Measurements from ENCODE around the gene TEX52. TPM values are rescaled to one million over a fixed set of nuclear protein-coding genes. Genes with fewer than 3 reads are reported as not detected.
"Not testable (repeated sequence)": the region's sequence is repeated elsewhere in the genome, so short reads cannot be mapped to it uniquely, and the experiment has no call there.

TEX52 gene
- total and polyA plus RNA-seq, 2 donors (not counting 3 experiments of a cell fraction or from before 2014, with no cell fraction given): not detected

DNA sequence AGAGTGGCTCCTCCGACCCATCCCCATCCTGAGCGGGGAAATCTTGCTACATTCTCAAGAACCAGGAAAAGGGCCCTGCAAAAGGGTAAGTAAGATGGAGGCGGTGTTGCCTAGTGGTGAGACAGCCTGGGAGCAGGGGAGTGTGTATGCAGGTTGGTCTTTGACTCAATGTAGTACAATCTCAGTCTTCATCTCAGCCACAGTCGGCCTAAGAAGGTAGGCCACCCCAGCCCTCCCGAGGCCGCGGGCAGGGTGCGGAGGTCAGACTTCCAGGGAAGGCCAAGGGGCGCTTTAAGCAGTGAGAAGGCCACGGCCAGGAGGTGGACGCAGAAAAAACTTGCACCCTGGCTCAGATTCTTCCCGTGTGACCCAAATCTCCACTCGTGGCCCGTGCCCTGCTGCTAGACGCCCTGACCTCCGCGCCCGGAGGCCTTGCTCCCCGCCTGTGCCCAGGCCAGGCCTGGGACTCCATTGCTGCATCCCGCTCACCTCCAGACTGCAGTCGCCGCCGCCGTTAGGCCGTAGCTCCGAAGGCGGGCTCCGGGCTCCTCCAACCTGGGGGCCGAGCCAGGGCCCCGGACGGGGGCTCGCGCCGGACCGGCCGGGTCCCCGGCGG is 19.7 kb upstream of the TEX52 start:
- Histone ChIP-seq H3K27ac (ENCODE audit: insufficient read depth, low read depth, low read length) (peak overlapping the region; percentile 27), H3K4me2 (ENCODE audit: insufficient read depth, low read length) (peak overlapping the region; percentile 77), H3K27me3 (ENCODE audit: control insufficient read depth in 2 of 2, insufficient read depth in 2 of 2, low read length in 2 of 2) (no peaks in the 10 kb centered on the region), H3K9me3 (replicated peaks; ENCODE audit: control insufficient read depth, insufficient read depth, low read length) (no peaks in the 10 kb centered on the region), H2AFZ (ENCODE audit: low read depth, low read length) (peak overlapping the region; percentile 77), H3K79me2 (ENCODE audit: control insufficient read depth, insufficient read depth, low read length) (peaks cover 78% of the 10 kb centered on the region), H3K4me1 (ENCODE audit: control insufficient read depth, extremely low read depth, insufficient read depth, low read length) (peaks cover 17% of the 10 kb centered on the region), H3K9ac (replicated peaks; ENCODE audit: extremely low read depth, insufficient read depth, low read length) (peak overlapping the region; percentile 75), H4K20me1 (replicated peaks; ENCODE audit: control insufficient read depth, extremely low read depth, insufficient read depth, low read length) (no peaks in the 10 kb centered on the region), H3K4me3 (replicated peaks in 1 of 3; ENCODE audit: insufficient read depth in 1 of 3, low read depth in 1 of 3, low read length in 3 of 3) (peak overlapping the region; percentile 56 to 99 (median 67)), H3K36me3 (ENCODE audit: control insufficient read depth in 2 of 2, extremely low read depth in 1 of 2, insufficient read depth in 2 of 2, low read length in 2 of 2) (peaks cover 0 to 5% of the 10 kb centered on the region in 2 experiments), H3K9me1 (replicated peaks; ENCODE audit: control insufficient read depth, extremely low read depth, insufficient read depth, low read length) (no peaks in the 10 kb centered on the region)
- CTCF ChIA-PET: interaction anchor here (0.9 to 2.9 kb wide), 13 partner anchors 9 to 165 kb away, joined by 3 to 21 read pairs (median 5); partner anchors contain the start of genes TEX52 and TULP3
- intact Hi-C loops (cut with micrococcal nuclease) (loop anchor here (1.0 to 2.0 kb wide), 3 partner anchors 14 to 158 kb away; partner anchors contain the start of gene TULP3), dilution Hi-C loops (cut with MboI; ENCODE audit: extremely low pct_ligation_motif_present, low sequenced_read_pairs) (no loop called here)
- BruUV-seq (replicated peaks): TSS peak; percentile 44
- FAIRE-seq: peak; percentile 77
- TF ChIP-seq POLR2AphosphoS5 (IDR thresholded peaks at IDR 0.05; ENCODE audit: insufficient read depth, low read depth, low read length): no peak
- TF ChIP-seq, protein P1, sequence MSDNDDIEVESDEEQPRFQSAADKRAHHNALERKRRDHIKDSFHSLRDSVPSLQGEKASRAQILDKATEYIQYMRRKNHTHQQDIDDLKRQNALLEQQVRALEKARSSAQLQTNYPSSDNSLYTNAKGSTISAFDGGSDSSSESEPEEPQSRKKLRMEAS (IDR thresholded peaks at IDR 0.05; ENCODE audit: insufficient read depth, insufficient read length): no peak
- TF ChIP-seq GATA2 (IDR thresholded peaks at IDR 0.05; ENCODE audit: insufficient read depth, insufficient read length, low read depth, low read length): no peak
- TF ChIP-seq FOS (IDR thresholded peaks at IDR 0.05; ENCODE audit: borderline replicate concordance, insufficient read depth, low read length): no peak
- TF ChIP-seq MYC (IDR thresholded peaks at IDR 0.05; ENCODE audit: low read depth, low read length): no peak
- POLR2A ChIA-PET: interaction anchor here (0.6 to 0.8 kb wide), 2 partner anchors 14 to 28 kb away, joined by 3 to 5 read pairs; partner anchors contain the start of gene TULP3
- no peak for DNase-seq (ENCODE audit: low read depth, low spot score)

DNA sequence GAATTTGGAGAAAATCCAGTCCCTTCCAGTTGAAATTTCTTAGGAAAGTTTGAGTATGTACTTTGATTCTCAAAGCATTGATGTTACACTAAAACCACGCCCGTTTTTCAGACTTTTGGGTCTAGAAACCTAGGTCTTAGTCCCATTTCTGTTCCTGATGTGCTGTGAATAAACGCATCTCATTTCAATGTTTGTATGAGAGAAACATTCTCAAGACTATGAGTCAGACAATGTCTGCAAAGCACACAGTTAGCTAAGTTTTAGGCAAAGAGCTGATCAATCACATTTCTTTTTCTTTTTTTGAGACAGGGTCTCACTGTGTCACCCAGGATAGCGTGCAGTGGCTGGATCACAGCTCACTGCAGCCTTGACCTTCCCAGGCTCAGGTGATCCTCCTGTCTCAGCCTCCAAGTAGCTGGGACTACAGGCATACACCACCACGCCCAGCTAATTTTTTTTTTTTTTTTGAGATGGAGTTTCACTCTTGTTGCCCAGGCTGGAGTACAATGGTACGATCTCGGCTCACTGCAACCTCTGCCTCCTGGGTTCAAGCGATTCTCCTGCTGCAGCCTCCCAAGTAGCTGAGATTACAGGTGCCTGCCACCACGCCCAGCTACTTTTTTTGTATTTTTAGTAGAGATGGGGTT is 12.3 kb upstream of the TEX52 start:
- intact Hi-C loops (cut with micrococcal nuclease); DNase-seq (ENCODE audit: low read depth, low spot score); H3K9me1 ChIP-seq (replicated peaks; ENCODE audit: control insufficient read depth, extremely low read depth, insufficient read depth, low read length); H3K9ac ChIP-seq (replicated peaks; ENCODE audit: extremely low read depth, insufficient read depth, low read length); H3K4me1 ChIP-seq (ENCODE audit: control insufficient read depth, extremely low read depth, insufficient read depth, low read length); H3K9me3 ChIP-seq (replicated peaks; ENCODE audit: control insufficient read depth, insufficient read depth, low read length); FAIRE-seq; H3K4me3 ChIP-seq (replicated peaks in 1 of 3; ENCODE audit: insufficient read depth in 1 of 3, low read depth in 1 of 3, low read length in 3 of 3); POLR2A ChIA-PET; H2AFZ ChIP-seq (ENCODE audit: low read depth, low read length); H3K27me3 ChIP-seq (ENCODE audit: control insufficient read depth in 2 of 2, insufficient read depth in 2 of 2, low read length in 2 of 2); H3K4me2 ChIP-seq (ENCODE audit: insufficient read depth, low read length); dilution Hi-C loops (cut with MboI; ENCODE audit: extremely low pct_ligation_motif_present, low sequenced_read_pairs); H3K27ac ChIP-seq (ENCODE audit: insufficient read depth, low read depth, low read length); BruUV-seq (replicated peaks); H4K20me1 ChIP-seq (replicated peaks; ENCODE audit: control insufficient read depth, extremely low read depth, insufficient read depth, low read length): not testable (repeated sequence)
- H3K36me3 ChIP-seq (ENCODE audit: control insufficient read depth in 2 of 2, extremely low read depth in 1 of 2, insufficient read depth in 2 of 2, low read length in 2 of 2): peaks cover 6 to 17% of the 10 kb centered on the region in 2 experiments
- H3K79me2 ChIP-seq (ENCODE audit: control insufficient read depth, insufficient read depth, low read length): peaks cover 22% of the 10 kb centered on the region
- CTCF ChIA-PET: interaction anchor here (1.7 to 6.1 kb wide), 2 partner anchors 15 to 172 kb away, joined by 3 to 33 read pairs; no protein-coding TSS in a partner anchor

All from endothelial cell of umbilical vein (primary cell).